HTERT RPE-1 (cell line): ENCODE measurements around the gene SULT1C4.
"Not testable (repeated sequence)": the region's sequence is repeated elsewhere in the genome, so short reads cannot be mapped to it uniquely, and the experiment has no call there.

Source experiments
- in situ Hi-C: fragments of 300-500 bp; cut with MboI; formaldehyde crosslinking; loops from 4 replicates; pipeline ENCODE4 v1.14.3; 2020; ENCODE audit warnings: low sequenced_read_pairs

The SULT1C4 gene

DNA sequence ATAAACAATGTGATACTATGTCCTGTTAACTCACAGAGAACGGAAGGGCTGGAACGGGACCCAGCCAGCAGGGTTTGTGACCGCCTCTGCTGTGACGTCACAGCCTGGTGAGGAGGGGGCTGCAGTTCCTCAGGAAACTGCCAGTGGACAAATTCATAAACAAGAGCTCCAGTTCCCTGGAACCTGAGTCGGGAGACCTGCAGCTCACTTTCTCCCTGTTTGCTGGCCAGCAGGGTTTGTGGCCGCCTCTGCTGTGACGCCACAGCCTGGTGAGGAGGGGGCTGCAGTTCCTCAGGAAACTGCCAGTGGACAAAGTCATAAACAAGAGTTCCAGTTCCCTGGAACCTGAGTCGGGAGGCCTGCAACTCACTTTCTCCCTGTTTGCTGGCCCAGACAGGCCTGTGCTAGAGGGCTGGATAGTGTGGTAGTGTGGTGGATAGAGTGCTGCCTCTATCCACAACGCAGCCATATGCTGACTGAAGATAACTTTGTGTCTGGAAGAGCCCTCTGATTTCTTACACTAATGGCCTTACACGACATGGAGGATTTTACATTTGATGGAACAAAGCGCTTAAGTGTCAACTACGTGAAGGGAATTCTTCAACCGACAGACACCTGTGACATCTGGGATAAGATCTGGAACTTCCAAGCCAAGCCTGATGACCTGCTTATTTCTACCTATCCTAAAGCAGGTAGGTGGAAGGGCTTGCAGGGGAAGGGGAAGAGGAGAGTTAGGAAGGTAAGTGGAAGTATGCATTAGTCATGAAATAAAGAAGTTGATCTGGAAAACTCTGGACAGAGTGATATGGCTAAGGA, at the start of gene SULT1C4:
SULT1C4 (plus strand) TSS at position 140 of the 816 bp plus-strand sequence; CDS start at position 524, 384 bp downstream.
- in situ Hi-C loops = no loop called here

DNA sequence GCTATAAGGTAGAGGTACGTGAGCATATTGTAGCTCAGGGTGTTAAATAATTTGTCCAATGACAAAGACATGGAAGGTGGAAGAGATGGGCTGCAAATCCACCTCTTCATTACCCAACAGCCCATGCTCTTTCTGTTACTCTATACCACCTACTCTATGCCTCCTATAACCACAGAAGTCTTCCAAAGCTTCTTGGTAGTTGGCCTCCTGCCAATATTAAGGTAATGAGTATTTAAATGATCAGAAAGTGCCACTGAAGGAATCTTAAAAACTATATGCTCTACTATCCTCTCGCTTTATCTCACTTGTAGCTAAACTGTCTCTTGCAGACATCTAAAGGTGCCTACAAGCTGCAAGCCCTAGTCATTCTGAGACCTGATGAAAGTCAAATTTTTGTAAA, 48.0 kb upstream of the SULT1C4 start:
- in situ Hi-C loops = no loop called here

DNA sequence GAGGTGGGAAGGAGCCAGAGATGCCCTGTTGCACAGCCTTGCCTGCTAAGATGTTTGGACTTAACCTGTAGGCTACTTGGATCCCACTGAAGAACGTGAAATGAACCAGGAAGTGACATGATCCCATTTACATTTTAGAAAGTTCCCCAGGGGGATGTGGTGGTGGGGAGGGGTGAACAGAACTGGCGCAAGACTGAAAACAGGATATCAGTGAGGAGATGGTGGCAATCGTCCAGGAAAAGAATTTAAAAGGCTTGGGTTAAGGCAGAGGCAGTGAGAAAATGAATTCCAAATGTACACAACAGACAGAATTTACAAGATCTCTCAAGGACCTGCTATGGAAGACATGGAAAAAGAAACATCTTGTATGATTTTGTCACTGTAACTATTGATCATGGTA, 46.8 kb upstream of the SULT1C4 start:
- in situ Hi-C loops = no loop called here

DNA sequence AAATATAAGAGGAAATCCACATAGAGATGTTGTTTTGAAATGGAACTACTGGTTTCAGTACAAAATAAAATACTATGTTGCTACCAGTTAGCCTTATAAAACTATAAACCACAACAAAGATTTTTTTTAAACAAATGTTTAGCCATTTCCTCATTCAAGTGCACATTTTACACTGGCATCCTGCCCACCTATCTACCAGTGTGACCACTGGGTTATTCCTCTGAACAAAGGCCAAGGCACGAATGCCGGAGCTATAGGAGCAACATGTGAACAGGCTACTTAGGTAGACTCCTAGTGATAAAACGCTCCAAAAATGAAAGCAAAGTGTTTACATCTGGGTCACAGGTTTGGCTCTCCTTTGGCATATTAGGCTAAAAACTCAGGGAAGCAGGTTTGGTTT, 31.8 kb upstream of the SULT1C4 start:
- in situ Hi-C loops = no loop called here

DNA sequence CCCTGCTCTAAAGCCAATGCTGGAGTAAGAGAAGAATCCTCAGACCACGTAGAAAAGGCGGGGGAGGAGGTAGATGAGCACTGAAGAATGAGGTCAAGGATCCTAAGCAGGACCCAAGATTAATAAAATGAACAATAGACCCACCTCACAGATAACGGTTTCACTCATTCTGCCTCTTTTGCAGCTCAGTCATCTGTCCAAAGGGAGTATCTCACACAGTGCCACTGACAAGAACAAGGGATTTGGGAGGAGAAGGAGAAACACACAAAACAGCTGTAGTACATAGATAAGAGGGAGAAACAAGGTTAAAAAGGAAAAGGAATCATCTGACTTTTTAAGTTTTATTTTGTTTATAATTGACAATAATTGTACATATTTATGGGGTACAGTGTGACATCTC, 30.9 kb upstream of the SULT1C4 start:
- in situ Hi-C loops = no loop called here

DNA sequence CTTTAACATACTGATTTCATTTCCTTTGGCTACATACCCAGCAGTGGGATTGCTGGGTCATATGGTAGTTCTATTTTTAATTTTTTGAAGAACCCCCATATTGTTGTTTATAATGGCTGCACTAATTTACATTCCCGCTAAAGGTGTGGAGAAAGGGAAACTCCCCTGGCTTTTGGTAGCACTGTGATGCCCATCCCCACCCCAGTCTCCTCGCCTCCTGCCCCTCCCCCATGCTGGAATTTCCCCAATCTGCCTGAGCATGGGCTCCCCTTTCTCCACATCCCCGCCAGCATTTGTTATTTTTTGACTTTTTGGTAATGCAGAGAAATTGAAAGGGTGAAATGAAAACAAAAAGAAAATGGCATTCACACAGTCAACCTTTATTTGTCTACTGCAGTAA, 30.0 kb upstream of the SULT1C4 start:
- in situ Hi-C loops = no loop called here

DNA sequence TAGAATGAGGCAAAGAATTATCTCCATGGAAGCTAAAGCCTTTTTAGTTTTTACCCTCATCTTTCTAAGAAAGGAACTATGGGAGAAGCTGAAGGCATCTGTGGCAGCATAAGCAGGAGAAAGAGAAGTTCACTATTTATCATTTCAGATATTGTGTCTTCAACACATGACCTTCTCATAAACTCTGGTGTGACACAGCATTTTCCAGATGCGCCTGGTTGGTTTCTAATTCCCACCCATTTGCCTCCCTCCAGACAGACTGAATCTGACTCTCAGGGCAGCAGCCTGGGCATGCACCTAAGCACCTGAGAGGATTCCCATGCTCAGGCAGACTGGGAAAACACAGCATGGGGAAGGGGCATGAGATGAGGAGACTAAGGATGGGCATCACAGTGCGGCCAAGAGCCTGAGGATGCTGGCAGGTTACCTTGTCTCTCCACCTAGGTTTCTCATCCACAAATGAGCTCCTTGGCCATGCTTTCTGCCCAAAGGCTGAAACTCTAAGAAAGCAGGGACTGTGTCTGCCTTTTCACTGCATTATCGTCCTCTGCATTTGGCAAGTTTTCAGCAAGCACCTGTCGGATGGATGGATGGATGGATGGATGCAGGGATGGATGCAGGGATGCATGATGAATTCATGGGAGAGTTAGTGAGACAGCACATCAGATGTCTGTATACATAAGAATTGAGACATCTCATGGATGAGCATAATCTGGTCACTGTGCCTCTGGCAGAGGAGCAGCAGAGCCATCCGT, 28.8 kb upstream of the SULT1C4 start:
- in situ Hi-C loops = no loop called here

DNA sequence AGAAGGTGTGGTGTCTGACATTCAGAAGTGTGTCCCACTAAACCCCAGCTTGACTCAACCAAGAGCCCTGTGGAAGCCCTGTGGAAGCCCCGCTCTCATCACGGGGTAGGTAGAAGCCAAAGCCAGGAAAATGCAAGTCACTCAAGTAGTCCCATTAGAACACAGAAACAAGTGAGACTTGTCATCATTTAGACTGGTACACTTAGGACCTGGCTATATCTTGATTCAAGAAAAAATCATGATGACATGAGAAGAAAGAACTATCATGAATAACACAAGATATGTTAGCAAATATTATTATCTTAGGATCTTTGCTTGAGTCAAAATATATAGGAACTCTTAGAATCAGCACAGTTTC, 28.2 kb upstream of the SULT1C4 start:
- in situ Hi-C loops = no loop called here

DNA sequence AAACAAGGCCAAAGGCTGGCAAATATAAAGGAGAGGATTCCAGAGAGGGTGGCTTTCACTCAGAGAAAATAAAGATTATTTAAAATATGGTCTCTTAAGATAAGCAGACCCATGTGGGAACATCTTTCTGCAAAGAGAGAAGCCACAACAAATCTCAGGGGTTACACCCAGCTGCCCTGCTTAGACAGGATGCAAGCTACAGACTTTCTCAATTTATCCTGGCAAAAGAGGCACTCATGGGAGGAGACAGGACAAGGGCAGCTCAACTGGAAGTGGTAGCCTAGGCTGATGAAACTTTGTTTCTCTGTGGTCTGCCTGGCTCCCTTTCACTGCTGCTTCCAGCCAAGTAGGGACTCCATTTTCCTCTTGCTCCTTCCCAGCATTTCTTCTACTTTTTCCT, 25.9 kb upstream of the SULT1C4 start:
- in situ Hi-C loops = no loop called here

DNA sequence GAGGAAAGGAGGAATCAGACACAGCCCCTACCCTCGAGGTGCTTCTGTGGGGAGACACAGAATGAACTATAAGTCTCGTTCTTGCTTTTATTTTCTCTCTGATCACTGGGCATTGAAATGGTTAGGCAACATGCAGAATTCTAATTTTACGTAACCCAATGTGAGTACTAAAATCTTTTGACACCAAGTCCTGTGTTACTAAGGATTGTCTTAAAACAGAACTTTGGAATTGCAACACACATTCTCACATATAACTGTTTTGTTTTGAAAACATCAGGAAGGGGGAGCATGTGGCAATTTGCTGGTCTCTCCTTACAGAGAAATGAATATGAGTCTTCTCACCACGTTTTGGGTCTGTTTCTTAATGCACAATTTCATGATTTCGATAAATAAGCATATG, 23.6 kb upstream of the SULT1C4 start:
- in situ Hi-C loops = no loop called here

DNA sequence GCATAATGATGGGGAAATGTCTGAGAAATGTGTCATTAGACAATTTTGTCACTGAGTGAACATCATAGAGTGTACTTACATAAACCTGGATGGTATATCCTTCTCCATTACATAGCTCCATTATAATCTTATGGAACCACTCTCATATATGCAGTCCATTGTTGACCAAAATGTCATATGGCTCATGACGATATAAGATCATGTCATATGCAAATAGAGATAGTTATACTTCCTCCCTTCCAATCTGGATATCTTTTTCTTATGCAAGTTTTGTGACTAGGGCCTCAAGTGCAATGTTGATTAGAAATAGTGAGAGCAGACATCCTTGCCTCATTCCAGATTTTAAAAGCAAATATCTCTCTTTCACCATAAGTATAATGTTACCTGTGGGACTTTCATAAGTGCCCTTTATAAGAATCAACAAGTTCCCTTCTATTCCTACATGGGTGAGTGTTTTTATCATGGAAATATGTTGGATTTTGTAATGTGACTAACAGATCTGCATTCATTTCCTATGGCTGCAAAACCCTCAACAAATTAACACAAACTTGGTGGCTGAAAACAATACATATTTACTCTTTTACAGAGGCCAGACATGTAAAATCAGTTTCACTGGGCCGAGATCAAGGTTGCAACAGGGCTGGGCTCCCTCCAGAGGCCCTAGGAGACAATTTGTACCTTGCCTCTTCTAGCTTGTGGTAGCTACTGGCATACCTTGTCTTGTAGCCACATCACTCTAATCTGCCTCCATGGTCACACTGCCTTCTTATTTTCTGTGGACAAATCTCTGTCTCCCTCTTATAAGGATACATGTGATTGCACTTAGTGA, 21.6 kb upstream of the SULT1C4 start:
- in situ Hi-C loops = no loop called here

DNA sequence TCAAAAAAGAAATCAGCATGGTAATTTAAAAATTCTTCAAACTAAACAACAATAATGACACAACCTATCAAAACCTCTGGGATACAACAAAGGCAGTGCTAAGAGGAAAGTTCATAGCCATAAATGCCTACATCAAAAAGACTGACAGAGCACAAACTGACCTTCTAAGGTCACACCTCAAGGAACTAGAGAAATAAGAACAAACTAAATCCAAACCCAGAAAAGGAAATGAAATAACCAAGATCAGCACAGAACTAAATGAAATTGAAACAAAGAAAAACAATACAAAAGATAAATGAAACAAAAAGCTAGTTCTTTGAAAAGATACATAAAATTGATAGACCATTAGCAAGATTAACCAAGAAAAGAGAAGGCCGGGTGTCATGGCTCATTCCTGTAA, 18.4 kb upstream of the SULT1C4 start:
- in situ Hi-C loops = not testable (repeated sequence)

DNA sequence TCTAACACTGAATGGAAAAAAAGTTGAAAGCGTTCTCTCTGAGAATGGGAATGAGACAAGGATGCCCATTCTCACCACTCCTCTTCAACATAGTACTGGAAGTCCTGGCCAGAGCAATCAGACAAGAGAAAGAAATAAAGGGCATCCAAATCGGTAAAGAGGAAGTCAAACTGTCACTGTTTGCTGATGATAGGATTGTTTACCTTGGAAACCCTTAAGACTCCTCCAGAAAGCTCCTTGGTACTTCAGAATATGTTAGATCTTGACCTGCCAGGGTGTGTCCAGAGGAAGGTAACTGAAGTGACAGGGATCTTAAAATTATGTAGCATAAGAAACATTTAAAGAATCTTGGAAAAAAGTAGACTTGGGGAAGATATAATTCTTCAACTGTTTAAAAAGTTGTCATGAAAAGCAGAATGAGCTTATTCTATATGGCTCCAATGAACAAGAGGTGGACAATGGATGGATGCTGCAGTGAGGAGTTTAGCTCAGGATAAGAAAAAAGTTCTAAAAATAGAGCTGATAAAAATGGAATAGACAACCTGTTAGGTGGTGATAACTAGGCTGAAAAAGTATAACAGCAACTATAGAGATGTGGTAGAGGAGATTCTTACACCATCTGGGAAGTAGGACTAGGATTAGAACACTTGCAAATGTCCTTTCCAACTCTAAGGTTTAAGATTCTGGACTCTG, 16.8 kb upstream of the SULT1C4 start:
- in situ Hi-C loops = no loop called here

DNA sequence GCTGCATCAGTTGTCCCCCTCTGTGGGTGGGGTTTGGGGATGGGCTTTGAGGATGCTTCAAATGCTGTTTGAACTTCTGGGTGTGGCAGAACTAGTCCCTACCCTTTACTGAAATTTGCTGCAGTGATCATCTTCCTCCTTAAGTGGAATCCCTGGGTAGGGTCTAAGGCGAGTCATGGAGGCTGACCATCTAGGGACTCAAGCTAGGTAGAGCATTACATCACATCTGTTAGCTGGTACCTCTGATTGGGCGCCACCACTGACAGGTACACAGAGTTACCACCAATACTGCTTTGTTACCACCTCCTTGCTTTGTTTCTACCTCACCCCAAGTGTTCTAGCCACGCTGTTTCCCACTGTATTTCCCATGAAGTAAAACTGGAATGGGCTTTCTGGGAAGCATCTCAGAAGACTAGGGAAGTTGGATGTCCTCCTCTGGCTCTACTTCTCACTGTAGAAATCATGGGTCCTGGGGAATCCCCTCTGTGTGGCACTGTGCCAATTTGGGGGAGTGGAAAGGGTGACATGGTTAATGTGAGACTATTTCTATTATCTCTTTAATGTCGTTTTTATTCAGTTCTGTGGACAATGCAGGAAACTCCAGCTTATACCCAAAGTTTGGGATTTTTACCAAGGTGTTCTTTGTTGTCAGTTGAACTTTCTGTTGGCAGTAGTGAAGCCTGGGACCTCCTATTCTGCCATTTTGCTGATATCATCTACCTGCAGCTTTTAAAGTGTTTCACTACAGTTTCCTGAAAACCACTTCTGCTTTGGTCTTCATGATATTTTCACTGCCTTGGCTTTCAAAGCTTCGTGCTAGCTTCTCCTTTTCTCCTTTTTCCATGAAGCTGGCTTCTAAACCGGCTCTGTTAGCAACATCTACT, 14.5 kb upstream of the SULT1C4 start:
- in situ Hi-C loops = no loop called here

DNA sequence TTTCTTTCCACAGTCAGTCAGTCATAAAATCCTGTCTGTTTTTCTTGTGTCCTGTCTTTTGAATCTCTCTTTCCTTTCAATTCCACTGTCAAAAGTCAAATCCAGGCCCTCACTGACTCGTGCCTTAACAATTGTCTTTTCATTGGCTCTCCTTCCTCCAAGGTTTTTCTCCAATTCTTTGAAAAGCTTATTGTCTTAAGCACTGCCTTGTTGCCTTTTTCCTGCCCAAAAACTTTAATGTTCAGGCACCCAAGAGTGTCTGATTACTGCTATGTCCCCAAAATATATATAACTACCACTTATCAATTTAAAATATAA, 13.9 kb upstream of the SULT1C4 start:
- in situ Hi-C loops = no loop called here

DNA sequence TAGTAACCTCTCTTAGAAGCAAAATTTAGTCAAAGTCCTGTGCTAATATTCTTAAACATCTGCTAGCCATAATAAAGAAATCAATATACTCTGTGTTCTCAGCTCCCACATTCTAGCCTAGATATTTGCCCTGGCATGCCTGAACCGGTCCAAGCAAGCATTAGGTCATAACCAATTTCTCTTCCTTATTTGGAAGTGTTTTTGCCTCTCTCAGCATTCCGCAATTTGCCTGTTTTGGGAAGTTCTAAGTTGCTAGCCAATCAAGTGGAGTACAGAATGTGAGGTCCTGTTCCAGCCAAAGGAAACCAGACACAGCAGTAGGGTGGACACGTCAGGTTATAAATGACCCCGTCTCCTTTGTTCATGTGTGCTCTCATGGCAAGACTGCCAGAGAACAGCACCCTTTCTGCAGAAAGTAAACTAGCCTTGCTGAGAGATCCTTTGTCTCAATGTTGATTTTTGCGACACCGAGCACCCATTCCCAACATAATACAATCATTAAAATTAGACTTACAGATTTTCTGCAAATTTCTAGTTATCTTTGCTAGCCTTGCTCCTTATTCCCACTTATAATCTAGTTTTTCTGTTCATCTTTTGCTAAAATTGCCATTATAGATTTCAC, 13.0 kb upstream of the SULT1C4 start:
- in situ Hi-C loops = no loop called here

DNA sequence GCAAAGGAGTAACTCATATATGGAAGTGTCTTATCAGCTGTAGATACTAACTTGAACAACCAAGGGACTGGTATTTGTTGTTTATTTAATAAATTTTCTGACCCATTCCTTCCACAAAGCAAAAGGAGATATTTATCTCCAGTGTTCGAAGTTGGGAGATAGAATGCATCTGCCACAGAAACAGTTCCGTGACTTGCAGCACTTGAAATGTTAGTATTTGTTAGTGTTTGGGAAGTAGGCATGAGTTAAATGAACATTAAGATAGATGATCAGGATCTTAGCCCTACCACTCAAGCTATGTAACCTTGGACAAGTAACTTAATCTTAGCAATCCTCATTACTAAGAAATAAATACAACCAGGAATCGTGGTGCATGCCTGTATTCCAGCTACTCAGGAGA, 12.1 kb upstream of the SULT1C4 start:
- in situ Hi-C loops = no loop called here

DNA sequence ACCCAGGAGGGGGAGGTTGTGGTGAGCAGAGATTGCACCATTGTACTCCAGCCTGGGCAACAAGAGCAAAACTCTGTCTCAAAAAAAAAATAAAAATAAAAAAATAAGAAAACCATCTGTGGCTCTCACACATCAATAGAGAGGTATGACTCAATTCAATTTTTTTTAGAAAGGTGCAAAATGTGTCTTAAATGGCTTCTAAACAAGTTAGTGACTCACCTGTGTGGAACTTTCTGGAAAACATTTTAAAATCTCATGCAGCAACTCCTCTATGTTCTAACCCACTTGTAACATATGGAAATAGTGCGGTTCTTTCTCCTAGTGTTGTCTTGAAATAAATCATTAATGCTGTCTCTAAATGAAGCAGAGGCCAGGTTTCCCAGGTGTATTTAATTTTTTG, 10.7 kb upstream of the SULT1C4 start:
- in situ Hi-C loops = no loop called here

DNA sequence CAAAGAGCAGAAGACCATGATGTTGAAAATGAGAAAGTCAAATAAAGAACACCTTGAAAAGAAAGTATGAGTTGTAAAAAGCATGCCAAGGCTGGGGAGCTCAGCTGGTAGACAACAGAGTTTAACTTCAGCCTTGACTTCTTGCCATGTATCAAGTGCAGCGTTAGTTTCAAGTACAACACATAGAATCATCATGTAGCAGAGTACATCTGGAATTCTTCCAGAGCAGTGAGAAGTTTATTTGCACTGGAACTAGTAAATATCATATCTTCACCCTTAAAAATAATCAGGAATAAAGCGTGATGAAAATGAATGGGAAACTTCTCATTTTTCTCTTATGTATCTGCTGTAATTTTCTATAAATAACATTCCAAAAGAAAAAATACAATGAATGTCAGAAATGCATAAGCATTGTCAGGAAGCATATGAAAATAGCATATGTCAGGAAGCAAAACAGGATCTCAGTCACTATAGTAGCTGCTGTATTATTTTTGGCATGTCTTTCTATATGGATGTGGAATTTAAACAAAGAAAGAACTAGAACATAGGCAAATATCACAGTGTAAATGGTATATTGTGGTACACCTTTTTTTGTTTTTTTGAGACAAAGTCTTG, 10.1 kb upstream of the SULT1C4 start:
- in situ Hi-C loops = no loop called here
